Mucosa of descending colon (tissue), 3 donors: ENCODE results near the gene HDAC4. TPM values are rescaled to one million over a fixed set of nuclear protein-coding genes. Genes with fewer than 3 reads are reported as not detected.

Experiments used
- ATAC-seq: fragments of 200-7000 bp; cut with Tn5 transposase; one replicate; pipeline ENCODE4 v1.9.1; 2020; ENCODE audit warnings: mild to moderate bottlenecking, moderate library complexity
- DNase-seq, 3 donors: peaks; one replicate each; pipeline ENCODE4 v3.0.0-alpha.2; 2020
- H3K36me3 ChIP-seq: fragments of 200-600 bp; one replicate; pipeline ENCODE4 v1.8.0; 2021; ENCODE audit warnings: low read depth, mild to moderate bottlenecking
- H3K4me1 ChIP-seq: fragments of 200-600 bp; one replicate; pipeline ENCODE4 v1.8.0; 2021; ENCODE audit warnings: low read depth, mild to moderate bottlenecking
- H3K4me3 ChIP-seq: fragments of 200-600 bp; one replicate; pipeline ENCODE4 v1.8.0; 2021; ENCODE audit warnings: mild to moderate bottlenecking
- H3K9me3 ChIP-seq: fragments of 200-600 bp; one replicate; pipeline ENCODE4 v1.8.0; 2021; ENCODE audit warnings: mild to moderate bottlenecking
- intact Hi-C, 2 donors: fragments of 100-400 bp; cut with DNase I in 1 of 2; cut with micrococcal nuclease in 1 of 2; formaldehyde crosslinking; loops; one replicate each; pipeline versions ENCODE4 v1.11.0 to v1.11.1; 2022; cut with DNase I, micrococcal nuclease
- total RNA-seq, 3 donors: library from RNA; stranded (reverse); fragmentation: NEBNext Ultra II Directional in 2 of 3; extraction: Animal tissue kit (Norgen Biotek cat#: 25700) in 2 of 3; gene quantifications; one replicate each; pipeline versions ENCODE4 v1.2.1 to v1.2.4, GENCODE V29; 2021 to 2023
- TF ChIP-seq, protein P1 (sequence below): fragments of 200-600 bp; IDR thresholded peaks from one replicate; pipeline ENCODE4 v1.8.0; 2022; ENCODE audit warnings: antibody characterized with exemption, mild to moderate bottlenecking
- donor health status: DM: no; HTN: no; CAD: no; lungs with moderate emphysema.
- donor health status: DM: no; HTN: no; CAD: no.
- donor health status: DM: no; HTN: yes; CAD: no.

The HDAC4 gene
- total RNA-seq, 3 donors from 2014 or later: 41.4 to 147 (median 44.0) TPM

DNA sequence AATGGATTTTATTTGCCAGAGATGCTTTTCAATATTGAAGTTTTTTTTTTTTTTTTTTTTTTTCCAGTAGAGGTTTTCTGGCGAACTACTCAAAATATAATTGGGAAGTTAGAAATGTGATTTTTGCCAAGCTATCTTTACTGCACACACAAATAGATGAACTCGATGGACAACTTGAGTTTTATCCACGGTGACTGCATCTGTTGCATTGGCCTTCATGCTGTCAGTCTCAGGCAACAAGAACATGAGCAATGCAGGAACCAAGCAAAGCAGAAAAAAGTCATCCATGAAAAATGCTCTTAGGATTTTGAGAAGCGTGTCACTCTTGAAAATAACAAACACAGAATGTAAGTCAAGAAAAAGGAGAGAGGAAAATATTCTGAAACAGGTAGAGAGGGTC, 22.7 kb upstream of the HDAC4 start:
- no peak for ATAC-seq

DNA sequence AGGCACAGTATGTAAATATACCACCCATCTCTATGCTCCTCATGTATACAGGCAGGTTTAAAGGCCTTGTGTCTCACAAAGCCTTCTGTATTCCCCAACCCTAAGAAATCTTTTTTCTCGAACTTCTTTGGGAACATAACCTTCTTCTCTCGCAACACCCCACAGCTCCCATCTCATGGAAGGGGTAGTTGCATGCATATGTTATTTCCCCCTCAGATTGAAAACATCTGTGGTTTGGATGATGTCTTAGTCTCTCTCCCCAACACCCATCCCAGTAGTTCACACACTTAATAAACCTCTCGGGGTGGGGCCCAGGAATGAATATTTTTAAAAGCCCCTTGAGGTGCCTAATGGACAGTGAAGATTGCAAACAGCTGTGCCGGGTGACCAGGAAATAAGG, 21.0 kb upstream of the HDAC4 start:
- TF ChIP-seq, protein P1, sequence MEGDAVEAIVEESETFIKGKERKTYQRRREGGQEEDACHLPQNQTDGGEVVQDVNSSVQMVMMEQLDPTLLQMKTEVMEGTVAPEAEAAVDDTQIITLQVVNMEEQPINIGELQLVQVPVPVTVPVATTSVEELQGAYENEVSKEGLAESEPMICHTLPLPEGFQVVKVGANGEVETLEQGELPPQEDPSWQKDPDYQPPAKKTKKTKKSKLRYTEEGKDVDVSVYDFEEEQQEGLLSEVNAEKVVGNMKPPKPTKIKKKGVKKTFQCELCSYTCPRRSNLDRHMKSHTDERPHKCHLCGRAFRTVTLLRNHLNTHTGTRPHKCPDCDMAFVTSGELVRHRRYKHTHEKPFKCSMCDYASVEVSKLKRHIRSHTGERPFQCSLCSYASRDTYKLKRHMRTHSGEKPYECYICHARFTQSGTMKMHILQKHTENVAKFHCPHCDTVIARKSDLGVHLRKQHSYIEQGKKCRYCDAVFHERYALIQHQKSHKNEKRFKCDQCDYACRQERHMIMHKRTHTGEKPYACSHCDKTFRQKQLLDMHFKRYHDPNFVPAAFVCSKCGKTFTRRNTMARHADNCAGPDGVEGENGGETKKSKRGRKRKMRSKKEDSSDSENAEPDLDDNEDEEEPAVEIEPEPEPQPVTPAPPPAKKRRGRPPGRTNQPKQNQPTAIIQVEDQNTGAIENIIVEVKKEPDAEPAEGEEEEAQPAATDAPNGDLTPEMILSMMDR: no peak
- no peaks in the 10 kb centered on the region for H3K4me1 ChIP-seq
- H3K4me3 ChIP-seq: no peak overlapping the region
- DNase-seq (no peak), ATAC-seq (no peak)
- intact Hi-C loops: no loop called here
- H3K36me3 ChIP-seq: no peaks in the 10 kb centered on the region
- H3K9me3 ChIP-seq: no peaks in the 10 kb centered on the region

More for the DNA sequence above, 22.7 kb upstream of the HDAC4 start:
- no peak overlapping the region for H3K4me3 ChIP-seq
- DNase-seq: no peak
- intact Hi-C loops: no loop called here
- TF ChIP-seq, protein P1: no peak
- H3K4me1 ChIP-seq: no peaks in the 10 kb centered on the region
- H3K36me3 ChIP-seq: no peaks in the 10 kb centered on the region
- H3K9me3 ChIP-seq: no peaks in the 10 kb centered on the region

DNA sequence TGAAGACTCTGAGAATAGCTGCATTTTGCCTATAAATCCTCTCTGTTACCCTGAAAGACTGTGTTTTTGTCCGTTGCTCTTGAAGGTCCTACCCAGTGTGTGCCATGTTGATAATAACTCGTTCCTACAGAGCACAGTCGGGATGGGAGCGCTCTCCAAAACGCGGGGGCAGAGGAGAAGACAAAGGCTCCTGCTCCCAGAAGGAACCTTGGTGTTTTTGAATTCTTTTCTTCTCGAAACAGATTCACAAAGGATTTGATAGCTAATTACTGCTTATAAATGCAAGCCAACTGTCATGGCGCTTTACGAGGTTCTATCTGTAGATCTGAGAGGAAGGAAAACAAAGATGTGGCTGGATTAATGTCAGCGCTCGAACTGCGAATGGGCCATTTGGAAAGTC, 19.3 kb upstream of the HDAC4 start:
- Histone ChIP-seq H3K4me3 (no peak overlapping the region), H3K9me3 (no peaks in the 10 kb centered on the region), H3K36me3 (no peaks in the 10 kb centered on the region), H3K4me1 (no peaks in the 10 kb centered on the region)
- no peak for DNase-seq
- TF ChIP-seq, protein P1: no peak
- ATAC-seq: no peak
- intact Hi-C loops: no loop called here

DNA sequence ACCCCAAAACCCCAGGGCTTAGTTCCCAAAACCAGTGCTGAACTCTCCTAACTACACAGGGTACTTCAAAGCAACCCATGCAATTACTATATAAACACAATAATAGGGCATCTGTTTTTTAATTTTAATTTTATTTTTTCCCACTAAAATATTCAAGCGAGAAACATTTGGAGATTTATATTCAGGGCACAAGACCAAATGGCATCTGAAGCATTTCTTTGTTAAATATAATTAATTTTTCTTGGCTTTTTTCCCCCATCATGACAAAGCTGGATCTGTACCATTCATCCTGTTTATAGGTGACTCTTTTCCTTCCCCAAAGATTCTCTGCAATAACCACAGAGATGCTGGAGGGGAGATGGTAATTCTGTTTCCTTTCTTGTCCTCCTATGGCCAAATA, 18.1 kb upstream of the HDAC4 start:
- ATAC-seq (no peak), DNase-seq (no peak)
- H3K9me3 ChIP-seq: no peaks in the 10 kb centered on the region
- H3K4me3 ChIP-seq: no peak overlapping the region
- no peaks in the 10 kb centered on the region for H3K4me1 ChIP-seq
- H3K36me3 ChIP-seq: no peaks in the 10 kb centered on the region
- intact Hi-C loops: no loop called here
- TF ChIP-seq, protein P1: no peak

DNA sequence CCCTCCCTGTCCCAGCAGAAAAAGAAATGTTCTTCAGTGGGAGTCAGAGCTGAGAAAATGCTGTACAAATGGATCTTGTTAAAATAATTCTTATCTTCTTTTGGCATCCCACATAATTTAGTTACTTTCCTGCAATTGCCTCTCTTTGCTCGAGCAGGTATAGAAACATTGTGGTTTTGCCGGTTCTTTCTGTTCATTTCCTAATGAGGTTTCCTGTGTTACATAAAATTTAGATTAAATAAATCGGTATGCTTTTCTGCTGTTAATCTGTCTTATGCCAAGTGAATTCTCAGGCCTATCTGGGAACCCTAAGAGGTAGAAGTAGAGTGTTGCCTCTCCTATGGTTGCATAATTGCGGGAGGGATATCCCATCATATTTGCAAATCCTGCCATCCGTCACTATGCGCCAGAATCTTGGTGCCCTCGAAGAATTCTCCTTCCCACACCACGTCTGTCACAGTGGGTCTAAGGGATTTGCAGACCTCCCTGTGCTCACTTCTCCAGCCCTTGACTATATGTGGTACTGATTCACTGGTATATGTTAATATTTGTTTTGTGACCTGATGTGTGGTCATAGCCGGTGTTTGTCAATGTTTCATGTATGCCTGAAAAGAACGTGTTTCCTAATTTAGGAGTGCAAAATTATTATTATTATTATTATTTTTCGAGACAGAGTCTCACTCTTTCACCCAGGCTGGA, 12.2 kb upstream of the HDAC4 start:
- Histone ChIP-seq H3K4me3 (no peak overlapping the region), H3K36me3 (no peaks in the 10 kb centered on the region), H3K4me1 (no peaks in the 10 kb centered on the region), H3K9me3 (no peaks in the 10 kb centered on the region)
- TF ChIP-seq, protein P1: no peak
- ATAC-seq (no peak), DNase-seq (no peak)
- intact Hi-C loops: no loop called here
